ENCODE measurements around the gene NUBP1. TPM values are rescaled to one million over a fixed set of nuclear protein-coding genes. Genes with fewer than 3 reads are reported as not detected.
"Not testable (repeated sequence)": the region's sequence is repeated elsewhere in the genome, so short reads cannot be mapped to it uniquely, and the experiment has no call there.

The NUBP1 gene
- total RNA-seq, 2 donors from 2014 or later: 32.9 to 46.6 TPM

DNA sequence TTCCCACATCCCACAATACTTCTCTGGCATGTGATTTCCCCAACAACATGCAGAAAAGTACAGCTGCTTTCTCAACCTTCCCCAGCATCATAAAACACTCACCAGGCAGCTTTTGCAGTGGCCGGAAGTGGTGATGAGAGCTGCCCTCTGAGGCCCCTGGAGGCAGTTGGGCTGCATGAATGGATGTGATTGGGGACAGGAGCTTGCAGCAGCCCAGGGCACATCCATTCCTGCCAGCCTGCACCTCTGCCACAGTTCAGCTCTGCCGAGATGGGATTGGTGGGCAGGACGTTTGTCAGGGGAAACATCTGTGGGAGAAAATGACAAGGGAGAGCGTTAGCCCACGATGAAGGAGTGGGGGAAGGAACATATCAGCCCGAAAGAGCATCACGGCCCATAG lies 19.8 kb downstream of the NUBP1 start:
- Mint-ChIP-seq H3K36me3 (ENCODE audit: low read depth) (peaks cover 89% of the 10 kb centered on the region), H3K27ac (no peak overlapping the region), H3K27me3 (no peaks in the 10 kb centered on the region), H3K9me3 (no peaks in the 10 kb centered on the region), H3K4me1 (peaks cover 4% of the 10 kb centered on the region), H3K4me3 (no peak overlapping the region)
- ATAC-seq (replicated peaks): no peak

- H3K4me1 Mint-ChIP-seq: peaks cover 4% of the 10 kb centered on the region
- no peak overlapping the region for H3K4me3 Mint-ChIP-seq
- peak overlapping the region; percentile 1 for H3K27ac Mint-ChIP-seq
- no peaks in the 10 kb centered on the region for H3K27me3 Mint-ChIP-seq
- ATAC-seq (replicated peaks): peak; percentile 52
- peaks cover 76% of the 10 kb centered on the region for H3K36me3 Mint-ChIP-seq (ENCODE audit: low read depth)
- no peaks in the 10 kb centered on the region for H3K9me3 Mint-ChIP-seq
Measured at GRCh38 chr16:10765772-10766171, 22.1 kb downstream of the NUBP1 start.

DNA sequence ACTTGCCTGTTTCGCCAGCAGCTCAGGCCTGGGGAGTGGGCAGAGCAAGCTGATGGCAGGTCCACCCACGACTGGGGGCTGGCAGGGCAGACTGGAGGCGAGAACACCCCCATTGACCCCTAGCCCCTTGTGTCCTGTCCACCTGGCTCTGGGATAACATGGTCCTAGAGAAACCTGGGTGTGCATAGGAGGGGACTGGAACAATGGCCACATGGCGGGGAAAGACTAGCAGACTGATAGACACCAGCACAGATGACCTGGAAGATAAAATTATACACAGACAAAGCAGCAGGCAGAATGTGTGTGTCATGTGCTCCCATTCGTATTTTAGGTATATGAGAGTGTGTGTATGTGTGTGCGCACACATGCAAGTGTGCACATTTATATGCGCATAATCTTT lies 23.5 kb downstream of the NUBP1 start:
- H3K4me3 Mint-ChIP-seq: no peak overlapping the region
- H3K27me3 Mint-ChIP-seq: no peaks in the 10 kb centered on the region
- peaks cover 4% of the 10 kb centered on the region for H3K4me1 Mint-ChIP-seq
- peaks cover 63% of the 10 kb centered on the region for H3K36me3 Mint-ChIP-seq (ENCODE audit: low read depth)
- no peak for ATAC-seq (replicated peaks)
- H3K9me3 Mint-ChIP-seq: no peaks in the 10 kb centered on the region
- H3K27ac Mint-ChIP-seq: no peak overlapping the region

GRCh38 chr16:10769381-10769780 lies 25.7 kb downstream of the NUBP1 start:
- peaks cover 43% of the 10 kb centered on the region for H3K36me3 Mint-ChIP-seq (ENCODE audit: low read depth)

DNA sequence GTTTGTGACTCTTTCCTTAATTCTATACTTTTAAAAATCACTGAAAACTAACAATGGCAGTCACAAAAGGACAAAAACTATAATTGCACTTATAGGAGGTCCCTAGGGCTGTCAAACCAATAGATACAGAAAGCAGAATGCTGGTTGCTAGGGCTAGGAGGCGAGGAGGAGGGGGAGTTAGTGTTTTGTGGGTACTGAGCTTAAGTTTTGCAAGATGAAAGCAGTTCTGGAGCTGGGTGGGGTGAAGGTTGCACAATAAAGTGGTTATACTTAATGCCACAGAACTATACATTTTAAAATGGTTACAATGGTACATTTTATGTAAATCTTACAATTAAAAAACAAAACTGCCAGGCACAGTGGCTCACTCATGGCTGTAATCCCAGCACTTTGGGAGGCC lies 27.3 kb downstream of the NUBP1 start:
- no peaks in the 10 kb centered on the region for H3K9me3 Mint-ChIP-seq
- no peak for ATAC-seq (replicated peaks)
- H3K4me1 Mint-ChIP-seq: peaks cover 4% of the 10 kb centered on the region
- H3K4me3 Mint-ChIP-seq: no peak overlapping the region
- peaks cover 4% of the 10 kb centered on the region for H3K27me3 Mint-ChIP-seq
- H3K27ac Mint-ChIP-seq: no peak overlapping the region
- peaks cover 30% of the 10 kb centered on the region for H3K36me3 Mint-ChIP-seq (ENCODE audit: low read depth)

More at GRCh38 chr16:10769381-10769780, 25.7 kb downstream of the NUBP1 start:
- peaks cover 4% of the 10 kb centered on the region for H3K4me1 Mint-ChIP-seq
- H3K27ac Mint-ChIP-seq: no peak overlapping the region
- H3K27me3 Mint-ChIP-seq: no peaks in the 10 kb centered on the region
- no peaks in the 10 kb centered on the region for H3K9me3 Mint-ChIP-seq
- no peak overlapping the region for H3K4me3 Mint-ChIP-seq
- ATAC-seq (replicated peaks): no peak

GRCh38 chr16:10776280-10776679 lies 32.6 kb downstream of the NUBP1 start:
- Mint-ChIP-seq H3K4me3 (no peak overlapping the region), H3K9me3 (no peaks in the 10 kb centered on the region), H3K4me1 (peaks cover 8% of the 10 kb centered on the region), H3K36me3 (ENCODE audit: low read depth) (no peaks in the 10 kb centered on the region), H3K27me3 (peaks cover 17% of the 10 kb centered on the region), H3K27ac (no peak overlapping the region)
- peak; percentile 83 for ATAC-seq (replicated peaks)

DNA sequence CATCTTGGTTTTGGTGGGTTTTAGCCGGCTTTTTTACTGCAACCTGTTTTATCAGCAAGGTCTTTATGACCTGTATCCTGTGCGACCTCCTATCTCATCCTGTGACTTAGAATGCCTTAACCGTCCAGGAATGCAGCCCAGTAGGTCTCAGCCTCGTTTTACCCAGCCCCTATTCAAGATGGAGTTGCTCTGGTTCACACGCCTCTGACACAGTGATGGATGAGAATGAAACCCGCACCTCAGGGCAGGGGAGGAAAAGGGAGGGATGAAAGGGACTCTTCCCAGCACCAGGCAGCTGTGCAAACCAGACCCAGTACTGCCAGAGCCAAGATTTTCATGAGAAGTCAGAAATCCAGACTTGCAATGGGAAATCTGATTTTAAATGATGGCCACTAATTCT lies 33.3 kb downstream of the NUBP1 start:
- H3K27ac Mint-ChIP-seq; H3K36me3 Mint-ChIP-seq (ENCODE audit: low read depth); H3K4me3 Mint-ChIP-seq; H3K9me3 Mint-ChIP-seq; ATAC-seq (replicated peaks); H3K4me1 Mint-ChIP-seq: not testable (repeated sequence)
- peaks cover 20% of the 10 kb centered on the region for H3K27me3 Mint-ChIP-seq

- peaks cover 20% of the 10 kb centered on the region for H3K27me3 Mint-ChIP-seq
- ATAC-seq (replicated peaks): no peak
- H3K36me3 Mint-ChIP-seq (ENCODE audit: low read depth): no peaks in the 10 kb centered on the region
- peaks cover 8% of the 10 kb centered on the region for H3K4me1 Mint-ChIP-seq
- no peaks in the 10 kb centered on the region for H3K9me3 Mint-ChIP-seq
- no peak overlapping the region for H3K4me3 Mint-ChIP-seq
- H3K27ac Mint-ChIP-seq: no peak overlapping the region
Measured at GRCh38 chr16:10777356-10777755, 33.7 kb downstream of the NUBP1 start.

GRCh38 chr16:10779908-10780307 lies 36.3 kb downstream of the NUBP1 start:
- H3K4me3 Mint-ChIP-seq; ATAC-seq (replicated peaks); H3K36me3 Mint-ChIP-seq (ENCODE audit: low read depth); H3K9me3 Mint-ChIP-seq; H3K4me1 Mint-ChIP-seq; H3K27ac Mint-ChIP-seq: not testable (repeated sequence)
- H3K27me3 Mint-ChIP-seq: peaks cover 20% of the 10 kb centered on the region

- Mint-ChIP-seq H3K4me1 (peaks cover 4% of the 10 kb centered on the region), H3K27ac (no peak overlapping the region), H3K9me3 (no peaks in the 10 kb centered on the region), H3K4me3 (no peak overlapping the region), H3K36me3 (ENCODE audit: low read depth) (no peaks in the 10 kb centered on the region), H3K27me3 (peaks cover 16% of the 10 kb centered on the region)
- ATAC-seq (replicated peaks): no peak
Measured at GRCh38 chr16:10780628-10781027, 37.0 kb downstream of the NUBP1 start.

GRCh38 chr16:10782628-10783027 lies 39.0 kb downstream of the NUBP1 start:
- H3K36me3 Mint-ChIP-seq (ENCODE audit: low read depth): no peaks in the 10 kb centered on the region
- H3K27ac Mint-ChIP-seq: no peak overlapping the region
- no peaks in the 10 kb centered on the region for H3K9me3 Mint-ChIP-seq
- no peaks in the 10 kb centered on the region for H3K4me1 Mint-ChIP-seq
- H3K4me3 Mint-ChIP-seq: no peak overlapping the region
- ATAC-seq (replicated peaks): no peak
- H3K27me3 Mint-ChIP-seq: peaks cover 17% of the 10 kb centered on the region

DNA sequence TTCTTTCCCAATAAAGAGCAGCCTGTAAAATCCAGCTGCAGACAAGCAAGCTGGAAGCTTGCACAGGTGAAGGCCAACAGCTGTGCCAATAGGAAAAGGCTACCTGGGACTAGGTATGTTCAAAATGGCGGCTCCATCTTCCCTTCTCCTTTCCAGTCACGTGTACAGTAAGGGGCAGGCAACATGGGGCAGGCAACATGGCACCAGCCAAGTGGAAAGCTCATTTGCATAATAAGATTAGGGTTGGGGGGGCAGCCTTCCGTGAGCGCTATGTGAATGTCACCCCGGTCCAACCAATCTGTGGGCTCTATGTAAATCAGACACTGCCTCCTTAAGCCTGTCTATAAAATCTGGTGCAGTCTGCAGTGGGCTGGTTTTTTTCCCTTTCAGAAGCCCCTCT lies 43.7 kb downstream of the NUBP1 start:
- Mint-ChIP-seq H3K27ac (no peak overlapping the region), H3K36me3 (ENCODE audit: low read depth) (no peaks in the 10 kb centered on the region), H3K4me3 (no peak overlapping the region), H3K27me3 (peaks cover 8% of the 10 kb centered on the region), H3K9me3 (no peaks in the 10 kb centered on the region), H3K4me1 (no peaks in the 10 kb centered on the region)
- no peak for ATAC-seq (replicated peaks)

DNA sequence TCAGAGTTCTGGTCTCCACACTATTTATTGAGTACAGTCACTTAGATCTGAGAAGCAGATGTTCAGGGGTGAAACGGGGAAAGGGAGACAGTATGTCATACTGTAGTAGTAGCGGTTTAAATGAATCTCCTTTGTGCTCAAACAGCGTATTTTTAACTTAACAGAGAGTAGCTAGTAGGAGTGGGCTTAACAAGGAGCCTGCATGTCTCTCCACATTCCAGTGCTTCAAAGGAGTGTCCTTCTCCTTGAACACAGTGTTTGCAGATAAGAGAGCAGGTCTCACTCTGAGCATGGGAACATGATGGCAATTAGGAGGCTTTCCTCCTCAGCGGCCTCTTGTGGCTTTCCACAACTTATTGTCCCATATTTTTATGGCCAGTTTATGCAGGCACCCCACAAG lies 45.0 kb downstream of the NUBP1 start:
- not testable (repeated sequence) for H3K36me3 Mint-ChIP-seq (ENCODE audit: low read depth); H3K27ac Mint-ChIP-seq; ATAC-seq (replicated peaks); H3K27me3 Mint-ChIP-seq; H3K4me1 Mint-ChIP-seq; H3K4me3 Mint-ChIP-seq; H3K9me3 Mint-ChIP-seq

DNA sequence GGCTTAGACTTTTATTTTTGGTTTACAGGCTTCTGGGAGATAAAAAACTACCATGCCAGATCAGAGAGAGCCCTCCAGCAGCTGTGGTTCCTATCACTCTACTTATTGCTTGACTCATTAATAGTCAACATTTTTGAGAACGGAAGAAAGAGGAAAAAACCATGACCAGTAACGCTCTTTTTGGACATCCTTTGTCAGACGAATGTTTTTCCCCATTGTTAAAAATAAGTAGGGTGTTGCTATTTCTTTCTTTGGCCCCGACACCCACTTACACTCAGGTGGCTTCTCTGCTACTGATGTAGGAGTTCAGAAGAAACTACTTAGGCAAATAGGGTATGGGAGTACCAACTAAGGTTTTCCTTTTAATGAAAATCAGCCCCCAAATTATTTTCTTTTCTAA lies 47.4 kb downstream of the NUBP1 start:
- ATAC-seq (replicated peaks): no peak
- Mint-ChIP-seq H3K36me3 (ENCODE audit: low read depth) (no peaks in the 10 kb centered on the region), H3K9me3 (no peaks in the 10 kb centered on the region), H3K27me3 (peaks cover 8% of the 10 kb centered on the region), H3K4me3 (no peak overlapping the region), H3K27ac (no peak overlapping the region), H3K4me1 (no peaks in the 10 kb centered on the region)

DNA sequence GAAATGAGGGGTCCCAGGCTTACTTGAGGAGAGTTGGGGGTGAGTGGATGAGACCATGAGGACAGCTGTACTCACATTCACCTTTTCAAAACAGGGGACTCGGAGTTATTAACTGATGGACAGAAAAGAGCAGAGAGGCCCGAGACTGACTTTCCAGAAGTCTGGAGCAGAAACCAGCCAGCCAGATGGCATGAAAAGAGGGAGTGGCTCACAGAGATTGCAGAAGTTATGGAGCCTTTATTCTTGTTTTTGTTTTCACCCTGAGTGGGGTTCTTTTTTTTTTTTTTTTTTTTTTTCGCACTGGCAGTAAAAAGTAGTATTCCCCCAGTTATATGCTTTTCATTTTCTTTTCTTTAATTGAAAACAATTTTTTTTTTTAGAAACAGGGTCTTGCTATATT lies 56.1 kb downstream of the NUBP1 start:
- no peak for ATAC-seq (replicated peaks)
- H3K4me3 Mint-ChIP-seq: no peak overlapping the region
- no peaks in the 10 kb centered on the region for H3K9me3 Mint-ChIP-seq
- no peaks in the 10 kb centered on the region for H3K36me3 Mint-ChIP-seq (ENCODE audit: low read depth)
- no peaks in the 10 kb centered on the region for H3K4me1 Mint-ChIP-seq
- peak overlapping the region; percentile 19 for H3K27ac Mint-ChIP-seq
- peaks cover 3% of the 10 kb centered on the region for H3K27me3 Mint-ChIP-seq

- H3K4me3 Mint-ChIP-seq: no peak overlapping the region
- no peak overlapping the region for H3K27ac Mint-ChIP-seq
- H3K9me3 Mint-ChIP-seq: no peaks in the 10 kb centered on the region
- H3K27me3 Mint-ChIP-seq: peaks cover 3% of the 10 kb centered on the region
- ATAC-seq (replicated peaks): no peak
- no peaks in the 10 kb centered on the region for H3K36me3 Mint-ChIP-seq (ENCODE audit: low read depth)
- H3K4me1 Mint-ChIP-seq: no peaks in the 10 kb centered on the region
Measured at GRCh38 chr16:10805334-10805733, 61.7 kb downstream of the NUBP1 start.

Measured in activated T-helper 17 cell treated with anti-CD3 and anti-CD28 coated beads, Interleukin-2, amount 50 U/mL, for 72 hours (primary cell).